DOHH2 (cell line): ENCODE results near the gene EZR.

Source experiments
- EZH2phosphoT487 ChIP-seq: fragments of 200-600 bp; sonication (generic); IDR thresholded peaks from 2 replicates; pipeline ENCODE4 v1.6.1; 2017; ENCODE audit warnings: borderline replicate concordance, mild to moderate bottlenecking, antibody characterized with exemption, low read length, moderate library complexity, mixed read lengths
- TF ChIP-seq, protein P1 (sequence below): fragments of 200-600 bp; sonication (generic); IDR thresholded peaks from one replicate; pipeline ENCODE4 v1.5.1; 2014; ENCODE audit warnings: antibody characterized with exemption, mild to moderate bottlenecking, low read depth, low read length; ENCODE audit not compliant: poor library complexity, severe bottlenecking

- TF ChIP-seq, protein P1, sequence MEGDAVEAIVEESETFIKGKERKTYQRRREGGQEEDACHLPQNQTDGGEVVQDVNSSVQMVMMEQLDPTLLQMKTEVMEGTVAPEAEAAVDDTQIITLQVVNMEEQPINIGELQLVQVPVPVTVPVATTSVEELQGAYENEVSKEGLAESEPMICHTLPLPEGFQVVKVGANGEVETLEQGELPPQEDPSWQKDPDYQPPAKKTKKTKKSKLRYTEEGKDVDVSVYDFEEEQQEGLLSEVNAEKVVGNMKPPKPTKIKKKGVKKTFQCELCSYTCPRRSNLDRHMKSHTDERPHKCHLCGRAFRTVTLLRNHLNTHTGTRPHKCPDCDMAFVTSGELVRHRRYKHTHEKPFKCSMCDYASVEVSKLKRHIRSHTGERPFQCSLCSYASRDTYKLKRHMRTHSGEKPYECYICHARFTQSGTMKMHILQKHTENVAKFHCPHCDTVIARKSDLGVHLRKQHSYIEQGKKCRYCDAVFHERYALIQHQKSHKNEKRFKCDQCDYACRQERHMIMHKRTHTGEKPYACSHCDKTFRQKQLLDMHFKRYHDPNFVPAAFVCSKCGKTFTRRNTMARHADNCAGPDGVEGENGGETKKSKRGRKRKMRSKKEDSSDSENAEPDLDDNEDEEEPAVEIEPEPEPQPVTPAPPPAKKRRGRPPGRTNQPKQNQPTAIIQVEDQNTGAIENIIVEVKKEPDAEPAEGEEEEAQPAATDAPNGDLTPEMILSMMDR: no peak
- no peak for TF ChIP-seq EZH2phosphoT487
Measured at GRCh38 chr6:158847786-158848185, 28.6 kb upstream of the EZR start.
